GM21825 (cell line): ENCODE data around the gene ZFPM1.
"Not testable (repeated sequence)": the region's sequence is repeated elsewhere in the genome, so short reads cannot be mapped to it uniquely, and the experiment has no call there.

Source experiments
- ATAC-seq: cut with Tn5 transposase; IDR thresholded peaks from one replicate; pipeline ENCODE4 v1.9.1; 2021; ENCODE audit warnings: mild to moderate bottlenecking, moderate library complexity; ENCODE audit not compliant: unreplicated experiment

The ZFPM1 gene

GRCh38 chr16:88511060-88511459, 58.0 kb downstream of the ZFPM1 start:
- ATAC-seq = no peak

DNA sequence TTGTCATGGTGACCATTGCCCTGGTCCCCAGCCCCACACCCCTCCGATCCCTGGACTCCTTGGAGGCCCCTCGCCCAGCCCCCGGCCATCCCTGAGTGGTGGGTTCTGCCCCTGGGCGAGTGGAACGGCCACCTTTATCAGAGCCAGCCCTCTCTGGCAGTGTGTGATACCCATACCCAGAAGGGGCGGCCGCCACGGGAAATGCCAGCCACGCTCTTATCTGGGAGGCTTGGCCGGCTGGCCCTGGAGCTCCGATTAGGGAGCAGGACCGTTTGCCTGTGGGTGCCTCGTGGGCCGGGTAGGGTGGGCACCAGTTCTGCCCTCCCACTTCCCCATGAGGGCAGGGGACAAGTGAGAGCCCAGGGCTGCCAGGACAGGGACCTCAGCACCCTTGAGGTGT, 58.8 kb downstream of the ZFPM1 start:
- ATAC-seq = no peak

GRCh38 chr16:88512728-88513696, 59.9 kb downstream of the ZFPM1 start:
- ATAC-seq = no peak

DNA sequence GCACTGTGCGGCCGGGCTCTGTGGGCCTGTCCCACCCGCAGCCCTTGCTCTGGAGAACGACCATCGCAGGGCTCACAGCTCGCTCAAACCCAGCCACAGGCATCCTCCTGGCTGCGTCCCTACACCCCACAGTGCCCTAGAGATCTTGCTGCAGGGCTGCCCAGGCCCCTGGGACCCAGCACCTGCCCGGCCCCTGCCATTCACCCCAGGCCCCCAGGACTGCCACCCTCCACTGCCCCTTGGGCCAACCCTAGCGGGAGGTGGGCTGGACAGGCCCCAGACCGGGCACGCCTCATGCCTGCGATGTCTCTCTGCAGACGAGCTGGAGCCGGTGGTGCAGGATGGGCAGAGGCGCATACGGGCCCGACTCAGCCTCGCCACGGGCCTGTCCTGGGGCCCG, 61.0 kb downstream of the ZFPM1 start:
- no peak for ATAC-seq

DNA sequence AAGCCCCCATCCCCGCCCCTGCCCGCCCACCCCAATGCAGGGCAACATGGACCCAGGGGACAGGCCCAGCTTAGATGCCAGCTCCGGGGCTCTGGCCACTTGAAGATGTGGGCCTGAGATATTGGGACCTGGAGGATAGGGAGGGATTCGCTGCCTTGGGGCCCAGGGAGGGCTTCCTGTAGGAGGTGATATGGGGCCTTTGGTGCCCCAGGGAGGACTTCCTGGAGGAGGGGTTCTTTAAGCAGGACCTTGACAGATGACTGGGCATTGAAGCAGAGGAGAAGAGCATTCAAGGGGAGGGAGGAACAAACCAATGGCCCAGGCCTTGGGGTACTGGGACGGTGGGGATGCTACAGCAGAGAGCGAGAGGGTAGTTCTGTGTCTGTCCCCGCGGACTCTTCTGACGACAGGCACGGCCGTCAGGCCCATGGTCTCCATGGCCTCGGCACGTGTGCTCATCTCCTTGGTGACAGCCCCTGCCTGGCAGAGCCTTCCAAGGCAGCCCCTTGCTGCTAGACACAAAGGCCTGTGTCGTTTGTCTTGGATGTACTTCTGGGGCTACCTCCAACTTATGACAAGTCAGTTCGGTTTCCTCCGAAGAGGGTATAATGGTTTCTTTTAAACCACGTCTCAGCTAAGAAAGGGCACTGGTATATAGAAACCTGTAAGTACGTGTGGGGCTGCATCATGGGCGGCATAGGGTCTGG, 61.6 kb downstream of the ZFPM1 start:
- ATAC-seq = no peak

- no peak for ATAC-seq
Observed at GRCh38 chr16:88515371-88515770, 62.3 kb downstream of the ZFPM1 start.

GRCh38 chr16:88515925-88516594, 63.0 kb downstream of the ZFPM1 start:
- no peak for ATAC-seq

DNA sequence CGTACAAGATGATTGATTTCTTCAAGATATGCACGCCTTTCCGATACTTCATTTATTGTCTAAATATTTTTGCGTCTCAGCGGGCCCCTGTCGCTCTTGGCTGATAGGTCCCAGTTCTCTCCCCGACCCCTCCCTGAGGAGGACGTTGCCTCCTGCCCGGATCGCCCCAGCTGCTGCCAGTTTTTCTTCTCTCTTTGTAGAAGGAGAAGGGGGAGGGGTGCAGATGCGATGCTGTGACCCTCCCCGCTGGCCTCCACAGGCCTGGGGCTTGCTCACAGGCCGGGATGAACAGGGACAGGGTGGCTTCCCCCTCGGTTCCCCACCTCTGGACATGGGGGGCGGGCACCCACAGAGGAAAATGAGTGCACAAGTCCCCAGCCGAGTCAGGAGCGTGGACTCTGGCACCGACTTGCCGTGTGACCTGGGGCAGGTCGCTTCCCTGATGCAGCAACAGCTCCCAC, 63.6 kb downstream of the ZFPM1 start:
- no peak for ATAC-seq

DNA sequence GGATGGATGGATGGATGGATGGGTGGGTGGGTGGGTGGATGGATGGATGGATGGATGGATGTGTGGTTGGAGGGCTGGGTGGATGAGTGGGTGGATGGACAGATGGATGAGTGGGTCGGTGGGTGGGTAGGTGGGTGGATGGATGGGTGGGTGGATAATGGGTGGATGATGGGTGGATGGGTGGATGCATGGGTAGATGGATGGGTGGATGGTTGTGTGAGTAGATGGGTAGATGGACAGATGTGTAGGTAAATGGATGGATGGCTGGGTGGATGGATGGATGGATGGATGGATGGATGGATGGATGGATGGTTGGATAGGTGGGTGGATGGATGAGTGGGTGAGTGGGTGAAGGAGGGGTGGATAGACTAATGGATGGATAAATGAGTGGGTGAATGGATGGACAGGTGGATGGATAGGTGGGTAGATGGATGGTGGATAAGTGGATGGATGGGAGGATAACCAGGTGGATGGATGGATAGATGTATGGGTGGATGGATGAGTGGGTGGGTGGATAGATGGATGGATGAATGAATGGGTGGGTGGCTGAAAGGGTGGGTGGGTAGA, 64.2 kb downstream of the ZFPM1 start:
- ATAC-seq = not testable (repeated sequence)

GRCh38 chr16:88518411-88519111, 65.5 kb downstream of the ZFPM1 start:
- not testable (repeated sequence) for ATAC-seq

- no peak for ATAC-seq
Observed at GRCh38 chr16:88519240-88519639, 66.2 kb downstream of the ZFPM1 start.

- no peak for ATAC-seq
Observed at GRCh38 chr16:88519938-88520653, 67.0 kb downstream of the ZFPM1 start.

- no peak for ATAC-seq
Observed at GRCh38 chr16:88521674-88522073, 68.6 kb downstream of the ZFPM1 start.

- no peak for ATAC-seq
Observed at GRCh38 chr16:88522276-88522949, 69.3 kb downstream of the ZFPM1 start.

DNA sequence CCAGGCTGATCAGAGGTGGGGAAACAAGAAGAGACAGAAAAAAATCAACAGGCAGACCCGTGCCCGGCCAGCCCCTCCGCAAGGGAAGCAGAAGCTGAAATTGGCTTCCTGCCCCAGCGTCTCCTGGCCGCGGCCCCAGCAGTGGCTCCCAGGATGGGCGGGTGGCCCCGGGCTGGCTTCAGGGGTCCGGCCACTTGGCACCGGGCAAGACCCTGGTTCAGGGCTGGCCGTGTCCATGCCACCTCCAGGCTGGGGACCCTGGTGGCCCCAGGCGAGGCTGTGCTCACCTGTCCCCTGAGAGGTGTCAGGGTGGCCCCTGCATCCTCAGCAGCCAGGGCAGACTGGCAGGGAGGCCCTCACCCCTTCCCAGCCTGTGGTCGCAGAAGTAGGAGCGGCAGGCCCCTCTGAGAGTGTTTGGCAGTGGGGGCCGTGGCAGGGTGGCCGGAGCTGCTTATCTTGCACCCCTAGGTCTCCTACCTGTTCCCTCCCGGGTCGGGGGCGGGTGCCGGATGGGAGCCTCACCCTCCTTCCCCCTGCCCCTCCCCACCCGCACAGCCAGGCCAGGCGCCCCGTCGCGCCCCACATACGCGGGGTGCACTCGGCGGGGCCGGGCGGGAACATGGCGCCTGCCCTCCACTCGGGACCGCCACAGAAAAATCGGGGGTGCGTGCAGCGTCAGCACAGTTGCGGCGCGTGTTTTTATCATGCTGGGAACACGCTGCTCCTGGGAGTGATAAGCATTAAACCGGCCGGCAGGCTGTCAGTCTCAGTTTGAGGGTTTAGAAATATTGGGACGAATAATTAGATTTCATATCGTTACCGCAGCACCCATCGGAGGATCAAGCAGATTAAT, 70.5 kb downstream of the ZFPM1 start:
- ATAC-seq = no peak

GRCh38 chr16:88524274-88524972, 71.3 kb downstream of the ZFPM1 start:
- no peak for ATAC-seq

DNA sequence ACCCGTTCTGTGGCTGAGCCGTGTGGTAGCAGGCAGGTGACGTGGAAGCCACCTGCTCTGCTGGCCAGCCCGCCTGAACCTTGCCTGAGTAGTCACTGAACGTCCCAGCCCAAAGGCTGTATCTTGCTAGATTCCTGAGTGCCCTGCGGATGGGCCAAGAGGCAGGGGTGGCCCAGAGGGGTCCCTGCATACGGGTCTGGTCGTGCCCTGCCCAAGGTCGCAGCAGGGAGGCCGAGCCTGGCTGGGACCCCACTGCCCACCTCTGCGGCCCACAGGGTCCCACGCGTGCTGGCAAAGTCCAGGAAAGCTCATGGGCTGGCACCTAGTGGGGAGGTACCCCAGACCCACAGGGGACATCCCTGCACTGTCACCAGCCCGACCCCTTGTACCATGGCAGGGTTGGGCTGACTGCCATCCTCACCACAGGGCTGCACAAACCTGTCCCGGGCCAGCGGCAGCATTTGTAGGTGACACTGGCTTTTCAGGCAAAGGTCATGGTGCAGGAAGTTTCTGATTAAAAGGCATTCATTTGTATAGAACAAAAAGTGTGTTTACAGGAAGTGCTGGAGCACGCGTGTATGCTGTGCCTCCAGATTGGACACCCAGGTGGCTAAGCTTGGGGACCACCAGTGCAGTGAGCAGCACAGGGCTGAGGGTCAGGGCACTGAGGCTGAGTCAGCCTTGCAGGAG, 72.0 kb downstream of the ZFPM1 start:
- ATAC-seq = no peak
